Frontal cortex (tissue), 4 donors: ENCODE results near the gene ZNF711. TPM values are rescaled to one million over a fixed set of nuclear protein-coding genes. Genes with fewer than 3 reads are reported as not detected.
A peak's percentile ranks its signal among the peaks of the same experiment; 100 is the strongest.
"Not testable (repeated sequence)": the region's sequence is repeated elsewhere in the genome, so short reads cannot be mapped to it uniquely, and the experiment has no call there.

ENCODE experiments used
- DNase-seq, 2 donors: peaks; one replicate each; pipeline ENCODE4 v3.0.0; 2012; ENCODE audit warnings: low spot score in 2 of 2
- FAIRE-seq: peaks from 2 replicates; lab custom pipeline; 2012; peaks lifted over from hg19 to GRCh38; lab: Jason Lieb, UNC
- total RNA-seq: library from RNA; depleted of rRNA; stranded (reverse); fragments of >200 nt; gene quantifications from one replicate; pipeline ENCODE4 v1.2.3, GENCODE V29; 2014
- donor health status: control.
- donor health status: control.
- donor health status: control.

The ZNF711 gene
- total RNA-seq = 102 TPM

GRCh38 chrX:85243761-85244449 lies at the start of gene ZNF711, which contains the start of gene SATL1:
TSS of gene ZNF711 (plus strand) at chrX:85243991. CDS start at chrX:85247573, 3,582 bp downstream.
TSS of gene SATL1 (minus strand) at chrX:85243779. CDS start at chrX:85108968, 134,811 bp downstream.
- FAIRE-seq (no peak), DNase-seq (peak; percentile 39 to 57)

GRCh38 chrX:85196319-85196718 lies 47.5 kb upstream of the ZNF711 start:
- no peak for FAIRE-seq
- no peak for DNase-seq

GRCh38 chrX:85203461-85203970 lies 40.3 kb upstream of the ZNF711 start:
- FAIRE-seq = no peak
- no peak for DNase-seq

- FAIRE-seq (no peak), DNase-seq (no peak)
Measured at GRCh38 chrX:85213792-85214530, 29.8 kb upstream of the ZNF711 start.

GRCh38 chrX:85215946-85216345 lies 27.8 kb upstream of the ZNF711 start:
- DNase-seq = no peak
- FAIRE-seq = no peak

- no peak for DNase-seq
- FAIRE-seq = no peak
Measured at GRCh38 chrX:85221361-85221760, 22.4 kb upstream of the ZNF711 start.

- DNase-seq = no peak
- FAIRE-seq = no peak
Measured at GRCh38 chrX:85223359-85223758, 20.4 kb upstream of the ZNF711 start.

- FAIRE-seq = no peak
Measured at GRCh38 chrX:85243155-85243554, 636 bp upstream of the ZNF711 start.

GRCh38 chrX:85244450-85245211 lies 840 bp downstream of the ZNF711 start:
- no peak for FAIRE-seq
- DNase-seq = peak in 1 of 2 donors; percentile 5

More at GRCh38 chrX:85243155-85243554, 636 bp upstream of the ZNF711 start:
- peak in 1 of 2 donors; percentile 7 for DNase-seq

GRCh38 chrX:85285286-85285685 lies 41.5 kb downstream of the ZNF711 start:
- not testable (repeated sequence) for FAIRE-seq, DNase-seq

- DNase-seq (no peak), FAIRE-seq (no peak)
Measured at GRCh38 chrX:85288992-85289723, 45.4 kb downstream of the ZNF711 start.

- FAIRE-seq (no peak), DNase-seq (no peak)
Measured at GRCh38 chrX:85303544-85303943, 59.8 kb downstream of the ZNF711 start.

- FAIRE-seq = no peak
- DNase-seq = no peak
Measured at GRCh38 chrX:85309717-85310116, 65.9 kb downstream of the ZNF711 start.

- FAIRE-seq, DNase-seq: not testable (repeated sequence)
Measured at GRCh38 chrX:85311348-85311747, 67.6 kb downstream of the ZNF711 start.

Other genes starting within 250 kb of the ZNF711 start
- gene APOOL, start 240.1 kb upstream of the ZNF711 start, total RNA-seq = 5.3 TPM
- 1.2 TPM for gene SATL1, start 212 bp upstream of the ZNF711 start, total RNA-seq
- gene POF1B, start 135.7 kb downstream of the ZNF711 start, total RNA-seq = under 0.01 TPM